ENCODE results near the gene NELFB. TPM values are rescaled to one million over a fixed set of nuclear protein-coding genes. Genes with fewer than 3 reads are reported as not detected.
A peak's percentile ranks its signal among the peaks of the same experiment; 100 is the strongest.

The NELFB gene
- total RNA-seq, 2 donors from 2014 or later = 73.3 to 86.6 TPM

GRCh38 chr9:137235424-137236237 is 19.5 kb upstream of the NELFB start:
- H3K27ac ChIP-seq (ENCODE audit: low read depth, low read length) = no peak overlapping the region
- H3K27me3 ChIP-seq (ENCODE audit: control insufficient read depth, insufficient read depth, low read length, poor library complexity, severe bottlenecking) = no peaks in the 10 kb centered on the region

DNA sequence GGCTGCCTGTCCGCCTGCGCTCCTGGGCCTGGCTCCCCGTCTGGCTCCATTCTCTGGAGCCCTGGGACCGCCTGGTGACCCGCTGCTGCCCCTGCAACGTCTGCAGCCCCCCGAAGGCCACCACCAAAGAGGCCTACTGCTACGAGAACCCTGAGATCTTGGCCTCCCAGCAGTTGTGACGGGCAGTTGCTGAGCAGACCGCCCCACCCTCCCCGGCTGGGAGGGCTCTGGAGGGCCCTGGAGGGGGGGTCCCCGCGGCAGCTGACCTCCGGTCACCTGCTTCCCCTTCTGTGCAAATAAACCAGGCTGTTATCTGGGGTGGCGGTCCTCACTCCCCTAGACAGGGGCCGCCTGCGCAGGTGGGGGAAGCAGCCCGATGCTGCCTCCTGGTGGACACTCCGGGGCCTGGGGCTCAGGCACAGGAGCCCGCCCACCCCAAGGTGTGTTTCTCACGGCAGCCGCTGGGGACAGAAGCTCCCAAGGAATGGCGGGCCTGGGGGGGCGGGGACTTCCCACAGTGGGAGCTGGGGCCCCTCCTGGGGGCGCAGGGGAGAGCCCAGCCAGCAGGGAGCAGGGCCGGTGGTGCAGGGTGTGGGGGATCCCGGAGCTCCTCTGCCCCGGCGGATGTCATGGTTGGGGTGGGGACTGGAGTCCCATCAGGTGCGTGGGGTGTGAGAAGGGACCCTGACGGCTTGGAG is 18.7 kb upstream of the NELFB start:
- Histone ChIP-seq H3K4me3 (ENCODE audit: low read length) (no peak overlapping the region), H3K9me3 (ENCODE audit: control insufficient read depth, low read length) (no peaks in the 10 kb centered on the region), H3K27ac (ENCODE audit: low read depth, low read length) (no peak overlapping the region), H3K36me3 (ENCODE audit: control insufficient read depth, insufficient read depth, low read length) (peaks cover 5% of the 10 kb centered on the region), H3K9ac (ENCODE audit: extremely low read depth, low read length, poor library complexity, severe bottlenecking) (no peak overlapping the region), H3K4me1 (ENCODE audit: control insufficient read depth, insufficient read depth, low read length) (peaks cover 20% of the 10 kb centered on the region), H3K27me3 (ENCODE audit: control insufficient read depth, insufficient read depth, low read length, poor library complexity, severe bottlenecking) (no peaks in the 10 kb centered on the region)
- H3K36me3 Mint-ChIP-seq (ENCODE audit: low read depth) = no peaks in the 10 kb centered on the region
- H3K27me3 Mint-ChIP-seq (ENCODE audit: insufficient read depth) = no peaks in the 10 kb centered on the region
- 36 to 72% methylated on average over 5 to 31 of the region's 31 CpGs for WGBS, 2 experiments (ENCODE audit: insufficient coverage in 1 of 2, insufficient read length in 1 of 2)
- TF ChIP-seq, protein P1, sequence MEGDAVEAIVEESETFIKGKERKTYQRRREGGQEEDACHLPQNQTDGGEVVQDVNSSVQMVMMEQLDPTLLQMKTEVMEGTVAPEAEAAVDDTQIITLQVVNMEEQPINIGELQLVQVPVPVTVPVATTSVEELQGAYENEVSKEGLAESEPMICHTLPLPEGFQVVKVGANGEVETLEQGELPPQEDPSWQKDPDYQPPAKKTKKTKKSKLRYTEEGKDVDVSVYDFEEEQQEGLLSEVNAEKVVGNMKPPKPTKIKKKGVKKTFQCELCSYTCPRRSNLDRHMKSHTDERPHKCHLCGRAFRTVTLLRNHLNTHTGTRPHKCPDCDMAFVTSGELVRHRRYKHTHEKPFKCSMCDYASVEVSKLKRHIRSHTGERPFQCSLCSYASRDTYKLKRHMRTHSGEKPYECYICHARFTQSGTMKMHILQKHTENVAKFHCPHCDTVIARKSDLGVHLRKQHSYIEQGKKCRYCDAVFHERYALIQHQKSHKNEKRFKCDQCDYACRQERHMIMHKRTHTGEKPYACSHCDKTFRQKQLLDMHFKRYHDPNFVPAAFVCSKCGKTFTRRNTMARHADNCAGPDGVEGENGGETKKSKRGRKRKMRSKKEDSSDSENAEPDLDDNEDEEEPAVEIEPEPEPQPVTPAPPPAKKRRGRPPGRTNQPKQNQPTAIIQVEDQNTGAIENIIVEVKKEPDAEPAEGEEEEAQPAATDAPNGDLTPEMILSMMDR (conservative IDR thresholded peaks at IDR 0.05) = peak; percentile 100
- DNase-seq = peak; percentile 96
- no peak overlapping the region for H3K4me3 Mint-ChIP-seq
- H3K4me1 Mint-ChIP-seq = peaks cover 16% of the 10 kb centered on the region
- H3K27ac Mint-ChIP-seq = no peak overlapping the region
- H3K9me3 Mint-ChIP-seq = no peaks in the 10 kb centered on the region

More at GRCh38 chr9:137235424-137236237, 19.5 kb upstream of the NELFB start:
- TF ChIP-seq, protein P1 (conservative IDR thresholded peaks at IDR 0.05) = peak; percentile 51
- Histone ChIP-seq H3K36me3 (ENCODE audit: control insufficient read depth, insufficient read depth, low read length) (peaks cover 5% of the 10 kb centered on the region), H3K4me3 (ENCODE audit: low read length) (no peak overlapping the region), H3K9me3 (ENCODE audit: control insufficient read depth, low read length) (no peaks in the 10 kb centered on the region), H3K9ac (ENCODE audit: extremely low read depth, low read length, poor library complexity, severe bottlenecking) (no peak overlapping the region), H3K4me1 (ENCODE audit: control insufficient read depth, insufficient read depth, low read length) (peaks cover 20% of the 10 kb centered on the region)
- no peaks in the 10 kb centered on the region for H3K36me3 Mint-ChIP-seq (ENCODE audit: low read depth)
- peak; percentile 75 for DNase-seq
- peaks cover 16% of the 10 kb centered on the region for H3K4me1 Mint-ChIP-seq
- no peak overlapping the region for H3K4me3 Mint-ChIP-seq
- no peak overlapping the region for H3K27ac Mint-ChIP-seq
- H3K27me3 Mint-ChIP-seq (ENCODE audit: insufficient read depth) = no peaks in the 10 kb centered on the region
- WGBS, 2 experiments (ENCODE audit: insufficient coverage in 1 of 2, insufficient read length in 1 of 2) = 88 to 91% methylated on average over 13 to 35 of the region's 35 CpGs
- H3K9me3 Mint-ChIP-seq = no peaks in the 10 kb centered on the region

DNA sequence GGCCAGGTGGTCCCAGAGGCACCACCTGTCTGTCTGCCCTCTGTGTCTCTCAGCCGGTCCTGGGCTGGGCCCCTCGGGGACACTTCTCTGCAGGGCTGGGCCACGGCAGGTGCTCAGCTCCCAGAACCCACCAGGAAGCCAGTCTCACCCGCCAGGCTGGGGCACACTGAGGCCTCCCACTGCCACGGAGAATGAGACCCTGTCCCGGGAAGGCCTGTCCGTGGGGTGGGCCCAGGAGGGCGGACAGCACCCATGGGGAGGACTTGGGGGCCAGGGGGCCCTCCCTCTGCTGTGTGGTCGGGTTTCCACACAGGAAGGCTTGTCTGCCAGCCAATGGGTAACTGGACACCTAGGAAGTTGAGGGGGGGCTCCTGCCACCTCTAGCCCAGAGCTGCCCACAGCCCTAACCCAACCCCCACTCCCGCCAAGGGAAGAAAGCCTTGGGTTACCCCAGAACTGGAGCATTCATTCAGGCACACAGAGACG is 18.1 kb upstream of the NELFB start:
- Histone ChIP-seq H3K27ac (ENCODE audit: low read depth, low read length) (no peak overlapping the region), H3K9ac (ENCODE audit: extremely low read depth, low read length, poor library complexity, severe bottlenecking) (peak overlapping the region; percentile 41), H3K4me3 (ENCODE audit: low read length) (no peak overlapping the region), H3K4me1 (ENCODE audit: control insufficient read depth, insufficient read depth, low read length) (peaks cover 20% of the 10 kb centered on the region), H3K9me3 (ENCODE audit: control insufficient read depth, low read length) (no peaks in the 10 kb centered on the region), H3K27me3 (ENCODE audit: control insufficient read depth, insufficient read depth, low read length, poor library complexity, severe bottlenecking) (no peaks in the 10 kb centered on the region), H3K36me3 (ENCODE audit: control insufficient read depth, insufficient read depth, low read length) (peaks cover 7% of the 10 kb centered on the region)
- 73 to 79% methylated on average over 6 to 11 of the region's 11 CpGs for whole genome bisulfite sequencing, 2 experiments (ENCODE audit: insufficient coverage in 1 of 2, insufficient read length in 1 of 2)
- peaks cover 16% of the 10 kb centered on the region for H3K4me1 Mint-ChIP-seq
- no peaks in the 10 kb centered on the region for H3K36me3 Mint-ChIP-seq (ENCODE audit: low read depth)
- no peaks in the 10 kb centered on the region for H3K27me3 Mint-ChIP-seq (ENCODE audit: insufficient read depth)
- no peaks in the 10 kb centered on the region for H3K9me3 Mint-ChIP-seq
- TF ChIP-seq, protein P1 (conservative IDR thresholded peaks at IDR 0.05) = no peak
- H3K27ac Mint-ChIP-seq = no peak overlapping the region
- H3K4me3 Mint-ChIP-seq = no peak overlapping the region
- DNase-seq = no peak

Data from endodermal cell (in vitro differentiated cells).